Endothelial cell of umbilical vein (primary cell): ENCODE measurements around the gene DLGAP1. TPM values are rescaled to one million over a fixed set of nuclear protein-coding genes. Genes with fewer than 3 reads are reported as not detected.

Source experiments
- BruUV-seq: library from RNA; stranded (reverse); fragments of 400-500 nt; replicated peaks from 2 replicates; lab custom pipeline; 2021; lab: Mats Ljungman, UMichigan
- CTCF ChIA-PET: fragments of 300-600, 350-600 bp; sonication (Branson Sonifier 250); formaldehyde crosslinking; loops from one replicate; lab custom pipeline; 2021; ENCODE audit warnings: antibody characterized with exemption, inconsistent platforms; lab: Charles Lee
- POLR2A ChIA-PET: fragments of 300-600, 350-600 bp; sonication (Branson Sonifier 250); formaldehyde crosslinking; loops from one replicate; lab custom pipeline; 2021; ENCODE audit warnings: antibody characterized with exemption, inconsistent platforms; lab: Charles Lee
- DNase-seq: peaks from one replicate; pipeline ENCODE4 v3.0.0-alpha.2; 2011; ENCODE audit warnings: low read depth, low spot score
- FAIRE-seq: peaks from 2 replicates; lab custom pipeline; 2011; peaks lifted over from hg19 to GRCh38; lab: Jason Lieb, UNC
- H2AFZ ChIP-seq: 2 replicates; pipeline ENCODE4 v1.6.0; 2012; ENCODE audit warnings: low read depth, low read length, control low read depth, inconsistent platforms
- H3K27ac ChIP-seq: 2 replicates; pipeline ENCODE4 v1.5.1; 2011; ENCODE audit warnings: low read depth, mild to moderate bottlenecking, control low read depth, low read length, moderate library complexity; ENCODE audit not compliant: insufficient read depth
- H3K27me3 ChIP-seq, 2 experiments: 2 replicates each; pipeline versions ENCODE4 v1.6.0 to v1.6.1; 2011; ENCODE audit warnings: low read length in 2 of 2, mixed read lengths in 1 of 2; ENCODE audit not compliant: control insufficient read depth in 2 of 2, insufficient read depth in 2 of 2
- H3K36me3 ChIP-seq, 2 experiments: 2 replicates in 1 of 2; 3 replicates in 1 of 2; pipeline ENCODE4 v1.5.1; 2011; ENCODE audit warnings: low read length in 2 of 2, mild to moderate bottlenecking in 1 of 2, moderate library complexity in 1 of 2; ENCODE audit not compliant: control insufficient read depth in 2 of 2, insufficient read depth in 2 of 2; ENCODE audit errors: extremely low read depth in 1 of 2
- H3K4me1 ChIP-seq: 3 replicates; pipeline ENCODE4 v1.5.1; 2011; ENCODE audit warnings: mild to moderate bottlenecking, low read length; ENCODE audit not compliant: control insufficient read depth, insufficient read depth; ENCODE audit errors: extremely low read depth
- H3K4me2 ChIP-seq: 2 replicates; pipeline ENCODE4 v1.6.1; 2011; ENCODE audit warnings: low read length, control low read depth, mixed read lengths; ENCODE audit not compliant: insufficient read depth
- H3K4me3 ChIP-seq, 3 experiments: fragments of 200-600 bp in 1 of 3; sonication (generic), shearing (Covaris generic) in 1 of 3; replicated peaks in 1 of 3; 2 replicates each; pipeline ENCODE4 v1.5.1; 2011 to 2016; ENCODE audit warnings: control low read depth in 3 of 3, low read length in 3 of 3, mild to moderate bottlenecking in 2 of 3, inconsistent platforms in 1 of 3, low read depth in 1 of 3, moderate library complexity in 1 of 3; ENCODE audit not compliant: insufficient read depth in 1 of 3
- H3K79me2 ChIP-seq: 2 replicates; pipeline ENCODE4 v1.6.0; 2012; ENCODE audit warnings: low read length, inconsistent platforms; ENCODE audit not compliant: control insufficient read depth, insufficient read depth
- H3K9ac ChIP-seq: replicated peaks from 2 replicates; pipeline ENCODE3; 2011; ENCODE audit warnings: low read length, control low read depth; ENCODE audit not compliant: insufficient read depth; ENCODE audit errors: extremely low read depth
- H3K9me1 ChIP-seq: replicated peaks from 3 replicates; pipeline ENCODE4 v1.6.0; 2011; ENCODE audit warnings: mild to moderate bottlenecking, low read length; ENCODE audit not compliant: control insufficient read depth, insufficient read depth; ENCODE audit errors: extremely low read depth
- H3K9me3 ChIP-seq: replicated peaks from 2 replicates; pipeline ENCODE4 v1.5.1; 2012; ENCODE audit warnings: low read length, inconsistent platforms; ENCODE audit not compliant: control insufficient read depth, insufficient read depth
- H4K20me1 ChIP-seq: replicated peaks from 2 replicates; pipeline ENCODE3; 2011; ENCODE audit warnings: mild to moderate bottlenecking, low read length; ENCODE audit not compliant: control insufficient read depth, insufficient read depth; ENCODE audit errors: extremely low read depth
- FOS ChIP-seq: IDR thresholded peaks from 2 replicates; pipeline ENCODE4 v1.6.1; 2011; ENCODE audit warnings: mild to moderate bottlenecking, low read length, moderate library complexity, borderline replicate concordance; ENCODE audit not compliant: insufficient read depth
- GATA2 ChIP-seq: IDR thresholded peaks from 2 replicates; pipeline ENCODE4 v1.7.0; 2011; ENCODE audit warnings: low read depth, mild to moderate bottlenecking, moderate library complexity, mixed read lengths, low read length; ENCODE audit not compliant: insufficient read length, insufficient read depth
- POLR2A ChIP-seq: IDR thresholded peaks from 2 replicates; pipeline ENCODE4 v1.6.1; 2012; ENCODE audit warnings: low read depth, mild to moderate bottlenecking, control low read depth, low read length
- POLR2AphosphoS5 ChIP-seq: IDR thresholded peaks from 2 replicates; pipeline ENCODE4 v1.6.1; 2012; ENCODE audit warnings: low read depth, mild to moderate bottlenecking, control low read depth, low read length, moderate library complexity; ENCODE audit not compliant: insufficient read depth
- dilution Hi-C: fragments of 300-500 bp; cut with MboI; formaldehyde crosslinking; loops from one replicate; pipeline ENCODE4 v1.15.0; 2019; ENCODE audit warnings: low sequenced_read_pairs; ENCODE audit not compliant: extremely low pct_ligation_motif_present
- intact Hi-C: fragments of 100-400 bp; cut with micrococcal nuclease; formaldehyde crosslinking; loops from one replicate; pipeline ENCODE4 v1.10.0; 2022
- polyA plus RNA-seq, 4 experiments: library from polyadenylated mRNA; depleted of rRNA in 3 of 4; stranded (reverse) in 3 of 4; unstranded in 1 of 4; fragments of >200 nt; gene quantifications; 2 replicates each; pipeline versions ENCODE4 v1.2.1 to v1.2.3, GENCODE V29; 2011 to 2012; ENCODE audit warnings: missing spikeins in 1 of 4
- total RNA-seq: library from RNA; stranded (reverse); gene quantifications from 2 replicates; pipeline ENCODE4 v1.2.3, GENCODE V29; 2021
- TF ChIP-seq, protein P1 (sequence below), 2 donors: IDR thresholded peaks; 1 replicate in 1 of 2; 2 replicates in 1 of 2; pipeline ENCODE4 v1.5.1; 2011; ENCODE audit warnings: low read length in 2 of 2, mild to moderate bottlenecking in 2 of 2, moderate library complexity in 2 of 2, control low read depth in 1 of 2, inconsistent platforms in 1 of 2, low read depth in 1 of 2; ENCODE audit not compliant: insufficient read depth in 1 of 2; ENCODE audit errors: extremely low read depth in 1 of 2

Gene DLGAP1
- total and polyA plus RNA-seq, 2 donors (not counting 3 experiments of a cell fraction or from before 2014, with no cell fraction given) = 0.04 TPM; not detected in 1

DNA sequence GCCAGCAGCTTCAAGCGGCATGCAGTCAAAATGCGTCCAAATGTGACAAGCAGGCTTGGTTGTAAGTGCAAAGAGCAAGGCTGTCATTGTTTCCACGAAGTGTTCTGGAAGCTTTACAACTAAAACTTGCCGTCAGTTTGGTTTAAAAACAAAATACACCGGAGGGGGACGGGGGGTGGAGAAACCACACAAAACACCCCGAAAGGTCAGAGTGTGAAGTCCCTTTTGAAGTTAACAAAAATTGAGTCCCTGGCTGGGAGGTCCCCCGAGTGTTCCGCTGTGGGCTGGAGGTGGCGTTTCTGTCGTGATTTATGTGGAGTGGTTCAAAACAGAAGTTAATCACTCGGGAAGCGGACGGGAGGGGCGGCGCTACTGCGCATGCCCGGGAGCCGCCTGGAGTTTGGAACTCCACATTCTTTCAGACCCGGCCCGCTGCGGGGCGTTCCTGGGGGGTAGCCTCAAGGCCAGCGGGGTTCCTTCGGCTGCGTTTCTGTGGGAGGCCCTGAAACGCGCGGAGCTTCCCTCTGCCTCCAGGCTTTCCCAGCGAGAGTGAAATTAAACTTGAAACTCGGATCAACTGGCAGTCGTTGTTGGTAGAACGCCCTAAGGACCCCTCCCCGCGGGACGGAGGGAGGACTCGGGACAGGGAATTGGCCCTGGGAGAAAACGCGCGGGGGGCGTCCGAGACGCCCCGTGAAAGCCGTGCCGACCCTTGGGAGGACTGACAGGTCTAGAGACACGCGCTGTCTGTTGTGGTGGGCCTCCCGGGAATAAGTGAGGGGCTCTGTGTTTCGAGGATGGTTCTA, 1003.7 kb downstream of the DLGAP1 start:
- peaks cover 43% of the 10 kb centered on the region for H3K4me1 ChIP-seq
- intact Hi-C loops = loop anchor here (1.0 to 5.0 kb wide), 5 partner anchors 143 to 546 kb away; partner anchors contain the start of gene MYL12B
- dilution Hi-C loops = loop anchor here (25.0 kb wide), 1 partner anchor 189 kb away; the partner anchor contains the start of gene MYL12B

More for the DNA sequence above, 1003.7 kb downstream of the DLGAP1 start:
- Histone ChIP-seq H2AFZ (no peak overlapping the region), H3K9me1 (no peaks in the 10 kb centered on the region), H4K20me1 (no peaks in the 10 kb centered on the region), H3K27me3 (no peaks in the 10 kb centered on the region), H3K79me2 (peaks cover 62% of the 10 kb centered on the region), H3K9ac (peak overlapping the region; percentile 96), H3K36me3 (peaks cover 4% of the 10 kb centered on the region in 2 experiments), H3K27ac (peak overlapping the region; percentile 98), H3K9me3 (no peaks in the 10 kb centered on the region), H3K4me3 (peak overlapping the region; percentile 90 to 95 (median 92)), H3K4me2 (peak overlapping the region; percentile 98)
- CTCF ChIA-PET = interaction anchor here (1.0 to 5.7 kb wide), 10 partner anchors 31 to 419 kb away, joined by 3 to 61 read pairs (median 12); no protein-coding TSS in a partner anchor
- FAIRE-seq (peak; percentile 85), DNase-seq (peak; percentile 95)
- BruUV-seq = TSS peak; percentile 42
- POLR2A ChIA-PET = interaction anchor here (0.9 to 1.8 kb wide), 2 partner anchors 15 to 144 kb away, joined by 5 to 12 read pairs; no protein-coding TSS in a partner anchor
- TF ChIP-seq FOS (no peak), GATA2 (no peak), POLR2AphosphoS5 (peak; percentile 76), POLR2A (peak; percentile 86)
- TF ChIP-seq, protein P1, sequence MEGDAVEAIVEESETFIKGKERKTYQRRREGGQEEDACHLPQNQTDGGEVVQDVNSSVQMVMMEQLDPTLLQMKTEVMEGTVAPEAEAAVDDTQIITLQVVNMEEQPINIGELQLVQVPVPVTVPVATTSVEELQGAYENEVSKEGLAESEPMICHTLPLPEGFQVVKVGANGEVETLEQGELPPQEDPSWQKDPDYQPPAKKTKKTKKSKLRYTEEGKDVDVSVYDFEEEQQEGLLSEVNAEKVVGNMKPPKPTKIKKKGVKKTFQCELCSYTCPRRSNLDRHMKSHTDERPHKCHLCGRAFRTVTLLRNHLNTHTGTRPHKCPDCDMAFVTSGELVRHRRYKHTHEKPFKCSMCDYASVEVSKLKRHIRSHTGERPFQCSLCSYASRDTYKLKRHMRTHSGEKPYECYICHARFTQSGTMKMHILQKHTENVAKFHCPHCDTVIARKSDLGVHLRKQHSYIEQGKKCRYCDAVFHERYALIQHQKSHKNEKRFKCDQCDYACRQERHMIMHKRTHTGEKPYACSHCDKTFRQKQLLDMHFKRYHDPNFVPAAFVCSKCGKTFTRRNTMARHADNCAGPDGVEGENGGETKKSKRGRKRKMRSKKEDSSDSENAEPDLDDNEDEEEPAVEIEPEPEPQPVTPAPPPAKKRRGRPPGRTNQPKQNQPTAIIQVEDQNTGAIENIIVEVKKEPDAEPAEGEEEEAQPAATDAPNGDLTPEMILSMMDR (IDR thresholded peaks at IDR 0.05; ENCODE audit: extremely low read depth in 1 of 2, insufficient read depth in 1 of 2, low read depth in 1 of 2, low read length in 2 of 2) = no peak
